ENCODE results near the gene HLA-DOB.

DNA sequence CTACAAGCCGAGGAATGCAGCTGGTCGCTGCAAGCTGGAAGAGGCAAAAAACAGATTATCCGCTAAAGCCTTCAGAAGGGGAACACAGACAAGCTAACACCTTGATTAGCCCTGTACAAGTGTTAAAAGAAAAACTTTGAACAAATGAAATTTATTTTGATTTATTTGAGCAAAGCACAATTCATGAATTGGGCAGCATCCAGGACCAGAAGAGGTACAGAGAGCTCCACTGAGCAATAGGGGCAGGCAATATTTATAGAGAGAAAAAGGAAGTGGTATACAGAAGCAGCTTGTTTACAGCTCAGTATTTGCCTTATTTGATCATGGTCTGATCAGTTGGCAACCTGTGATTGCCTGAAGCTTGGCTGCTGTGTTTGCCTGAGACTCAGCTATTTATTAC is 17.6 kb downstream of the HLA-DOB start:
- TF ChIP-seq EP300 (IDR thresholded peaks at IDR 0.05; ENCODE audit: borderline replicate concordance) (no peak), NFIC (IDR thresholded peaks at IDR 0.05) (no peak), RAD21 (IDR thresholded peaks at IDR 0.05; ENCODE audit: low read depth) (no peak), TEAD4 (IDR thresholded peaks at IDR 0.05) (no peak)
- TF ChIP-seq, protein P1, sequence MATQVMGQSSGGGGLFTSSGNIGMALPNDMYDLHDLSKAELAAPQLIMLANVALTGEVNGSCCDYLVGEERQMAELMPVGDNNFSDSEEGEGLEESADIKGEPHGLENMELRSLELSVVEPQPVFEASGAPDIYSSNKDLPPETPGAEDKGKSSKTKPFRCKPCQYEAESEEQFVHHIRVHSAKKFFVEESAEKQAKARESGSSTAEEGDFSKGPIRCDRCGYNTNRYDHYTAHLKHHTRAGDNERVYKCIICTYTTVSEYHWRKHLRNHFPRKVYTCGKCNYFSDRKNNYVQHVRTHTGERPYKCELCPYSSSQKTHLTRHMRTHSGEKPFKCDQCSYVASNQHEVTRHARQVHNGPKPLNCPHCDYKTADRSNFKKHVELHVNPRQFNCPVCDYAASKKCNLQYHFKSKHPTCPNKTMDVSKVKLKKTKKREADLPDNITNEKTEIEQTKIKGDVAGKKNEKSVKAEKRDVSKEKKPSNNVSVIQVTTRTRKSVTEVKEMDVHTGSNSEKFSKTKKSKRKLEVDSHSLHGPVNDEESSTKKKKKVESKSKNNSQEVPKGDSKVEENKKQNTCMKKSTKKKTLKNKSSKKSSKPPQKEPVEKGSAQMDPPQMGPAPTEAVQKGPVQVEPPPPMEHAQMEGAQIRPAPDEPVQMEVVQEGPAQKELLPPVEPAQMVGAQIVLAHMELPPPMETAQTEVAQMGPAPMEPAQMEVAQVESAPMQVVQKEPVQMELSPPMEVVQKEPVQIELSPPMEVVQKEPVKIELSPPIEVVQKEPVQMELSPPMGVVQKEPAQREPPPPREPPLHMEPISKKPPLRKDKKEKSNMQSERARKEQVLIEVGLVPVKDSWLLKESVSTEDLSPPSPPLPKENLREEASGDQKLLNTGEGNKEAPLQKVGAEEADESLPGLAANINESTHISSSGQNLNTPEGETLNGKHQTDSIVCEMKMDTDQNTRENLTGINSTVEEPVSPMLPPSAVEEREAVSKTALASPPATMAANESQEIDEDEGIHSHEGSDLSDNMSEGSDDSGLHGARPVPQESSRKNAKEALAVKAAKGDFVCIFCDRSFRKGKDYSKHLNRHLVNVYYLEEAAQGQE (IDR thresholded peaks at IDR 0.05; ENCODE audit: low read depth), result no peak
